Fibroblast of skin of right quadriceps (primary cell): ENCODE measurements around the gene DPP10.

Experiments used
- DNase-seq: peaks from one replicate; pipeline ENCODE4 v3.0.0-alpha.2; 2013

DPP10 gene

DNA sequence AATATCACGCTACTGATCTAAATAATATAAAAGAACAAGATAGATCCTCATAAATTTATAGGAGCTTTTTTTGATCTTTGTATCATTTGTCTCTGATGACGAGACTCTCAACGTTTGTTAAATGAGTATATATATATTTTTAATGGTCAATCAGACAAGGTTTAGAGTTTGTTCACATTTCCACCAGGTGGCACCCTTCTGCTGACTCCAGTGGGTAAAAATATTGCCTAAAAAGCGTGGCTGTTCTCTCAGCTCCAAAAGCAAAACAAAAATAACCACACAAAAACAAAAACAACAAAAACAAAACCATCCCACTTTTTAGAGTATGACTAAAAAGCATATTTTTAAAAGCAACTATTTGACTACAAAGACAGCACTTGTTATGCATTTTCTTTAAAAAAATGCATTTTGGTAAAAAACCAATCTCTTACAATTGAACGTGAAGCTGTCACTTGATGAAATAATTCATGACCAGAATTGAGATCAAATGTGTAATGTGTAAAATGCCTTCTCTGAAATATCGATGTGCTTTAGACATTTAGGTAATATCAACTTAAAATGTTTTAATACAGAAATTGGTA is 723.2 kb downstream of the DPP10 start:
- peak; percentile 4 for DNase-seq

DNA sequence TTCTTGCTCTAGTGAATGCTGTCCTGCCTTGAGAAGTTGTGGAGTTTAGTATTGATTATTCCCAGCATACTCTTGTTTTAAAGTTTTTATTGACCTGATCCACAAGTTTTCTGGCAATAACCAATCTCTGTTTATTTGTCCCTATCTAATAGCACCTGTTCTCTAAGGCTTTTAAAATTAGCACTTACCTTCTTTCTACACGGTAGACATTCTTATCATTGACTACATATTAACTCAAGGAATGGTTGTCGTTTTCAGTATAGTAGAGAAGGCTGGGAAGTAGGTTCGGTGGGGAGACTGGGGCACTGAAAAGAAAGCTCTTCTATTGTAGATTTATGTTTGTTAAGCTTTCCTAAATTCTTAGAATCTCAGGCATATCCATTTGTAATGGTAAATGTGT is 726.0 kb downstream of the DPP10 start:
- DNase-seq, result no peak

DNA sequence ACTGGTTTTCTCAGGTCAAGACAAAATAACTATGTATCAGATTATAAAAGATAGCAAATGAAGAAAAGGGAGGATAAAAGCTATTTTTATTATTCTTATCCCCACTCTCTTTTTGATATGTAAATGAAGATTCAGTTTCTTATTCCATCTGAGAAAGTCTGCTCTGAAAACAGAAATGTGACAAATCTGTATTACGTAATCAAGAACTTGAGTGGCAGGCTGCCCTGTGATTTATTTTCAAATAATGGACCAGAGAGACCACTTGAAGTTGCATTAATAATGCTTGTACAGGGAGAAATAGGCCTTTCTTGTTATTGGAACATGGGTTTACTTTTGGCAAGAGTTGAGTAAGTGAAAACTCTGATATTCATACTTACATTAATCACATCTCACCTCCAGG is 727.4 kb downstream of the DPP10 start:
- no peak for DNase-seq

DNA sequence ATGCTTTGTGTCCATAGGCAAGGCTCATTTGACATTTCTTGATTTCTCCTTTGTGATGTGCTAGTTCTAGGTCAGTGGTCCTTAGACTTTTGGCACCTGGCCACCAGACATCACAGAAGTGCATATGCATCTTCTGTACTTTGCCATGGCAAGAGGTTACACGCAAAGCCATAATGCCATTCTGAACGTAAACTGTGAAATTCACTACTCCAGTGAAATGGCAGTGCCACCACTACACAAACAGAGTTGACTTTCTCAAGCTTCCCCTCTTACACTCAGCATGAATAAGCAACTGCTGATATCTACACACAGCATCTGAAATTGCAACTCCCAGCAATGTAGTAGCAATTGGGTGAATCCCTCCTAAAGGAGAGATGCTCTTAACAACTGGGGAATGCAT is 729.3 kb downstream of the DPP10 start:
- no peak for DNase-seq

DNA sequence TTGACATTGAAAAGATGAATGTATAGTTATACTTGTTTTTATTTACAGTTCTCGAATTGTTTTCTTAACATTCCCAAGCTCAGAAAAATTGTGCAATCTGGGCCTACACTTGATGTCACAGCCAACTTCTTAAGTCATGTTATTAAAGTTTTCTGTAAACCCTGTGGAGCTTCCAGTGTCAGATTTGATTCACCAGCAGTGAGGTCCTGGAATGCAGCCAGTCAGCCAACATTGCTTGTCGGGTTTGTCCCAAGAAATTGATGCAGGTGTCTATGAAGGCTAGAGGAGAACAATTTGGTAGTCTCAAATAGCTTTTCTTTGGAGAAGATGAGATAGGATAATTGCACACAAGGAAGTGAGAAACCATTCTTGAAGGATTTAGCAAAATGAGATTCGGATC is 732.2 kb downstream of the DPP10 start:
- DNase-seq, result no peak

DNA sequence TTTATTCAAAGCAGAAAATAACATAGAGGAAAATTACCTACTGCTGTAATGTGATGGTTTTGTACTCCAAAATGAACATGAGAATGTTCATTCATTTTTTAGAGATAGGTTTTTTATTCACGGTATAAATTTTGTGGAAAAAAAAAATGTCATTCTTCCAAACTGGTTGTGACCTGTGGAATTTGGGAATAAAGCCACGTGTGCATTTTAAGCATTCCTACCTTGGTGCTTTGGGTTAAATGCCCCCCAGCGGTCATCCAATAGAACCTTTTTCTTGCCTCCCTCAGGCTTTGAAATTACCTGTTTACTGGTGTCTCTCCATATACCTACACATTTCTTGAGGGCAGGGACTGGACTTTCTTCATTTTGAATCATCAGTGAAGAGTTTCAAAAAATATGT is 740.7 kb downstream of the DPP10 start:
- DNase-seq, result no peak

DNA sequence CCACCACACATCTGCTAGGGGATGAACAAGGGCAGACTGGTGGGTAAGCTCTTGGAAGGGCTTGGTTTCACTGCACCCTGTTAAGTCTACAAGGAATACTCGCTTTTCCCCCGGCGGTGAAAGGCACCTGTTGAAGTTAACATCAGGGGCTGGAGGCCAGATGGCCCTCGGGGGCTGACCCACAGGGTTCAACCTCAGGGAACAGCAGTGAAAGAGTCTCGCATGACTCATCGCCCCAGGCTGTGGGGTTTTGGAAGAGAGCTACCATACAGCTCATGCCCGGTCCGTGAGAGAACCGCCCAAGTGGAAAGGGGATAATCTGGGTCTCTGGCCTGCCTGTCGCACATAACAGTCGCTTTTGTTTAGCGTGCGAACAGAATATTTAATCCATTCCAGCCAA is 748.0 kb downstream of the DPP10 start:
- DNase-seq, result no peak

DNA sequence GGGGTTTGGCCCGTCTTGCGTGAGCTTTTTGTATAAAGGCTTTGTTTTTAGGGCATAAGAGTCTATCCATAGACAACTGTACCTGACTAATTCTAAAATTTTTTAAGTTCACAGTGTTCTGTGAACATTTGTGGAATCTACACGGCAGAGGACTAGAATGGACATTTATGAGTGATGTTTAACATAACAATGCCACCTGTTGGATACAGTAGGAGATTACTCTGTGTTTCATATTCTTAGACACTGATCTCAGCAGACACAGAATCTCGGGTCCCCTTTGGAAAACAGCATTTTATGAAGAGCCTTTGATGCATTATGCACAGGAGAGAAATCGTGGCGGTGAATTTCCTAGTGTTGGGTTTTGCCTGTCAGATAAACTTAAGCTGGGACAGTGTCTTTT is 752.2 kb downstream of the DPP10 start:
- no peak for DNase-seq

DNA sequence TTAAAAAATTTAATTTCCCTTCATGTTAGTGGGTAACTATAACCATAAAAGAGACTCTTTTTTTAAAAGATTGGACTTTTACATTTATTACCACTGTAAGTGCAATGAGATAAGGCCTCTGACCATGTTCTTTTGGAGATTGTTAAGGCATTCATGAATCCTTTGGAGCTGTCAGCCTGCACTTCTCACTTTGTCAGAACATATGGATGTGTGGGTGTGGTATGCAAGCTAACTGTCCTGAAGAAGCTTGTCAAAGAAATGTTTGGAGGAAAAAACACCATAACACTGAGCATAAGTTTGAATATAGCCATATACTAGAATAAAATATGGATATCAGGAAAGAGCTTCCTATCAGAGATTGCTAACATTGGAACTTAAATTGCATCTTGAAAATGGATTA is 754.1 kb downstream of the DPP10 start:
- no peak for DNase-seq

DNA sequence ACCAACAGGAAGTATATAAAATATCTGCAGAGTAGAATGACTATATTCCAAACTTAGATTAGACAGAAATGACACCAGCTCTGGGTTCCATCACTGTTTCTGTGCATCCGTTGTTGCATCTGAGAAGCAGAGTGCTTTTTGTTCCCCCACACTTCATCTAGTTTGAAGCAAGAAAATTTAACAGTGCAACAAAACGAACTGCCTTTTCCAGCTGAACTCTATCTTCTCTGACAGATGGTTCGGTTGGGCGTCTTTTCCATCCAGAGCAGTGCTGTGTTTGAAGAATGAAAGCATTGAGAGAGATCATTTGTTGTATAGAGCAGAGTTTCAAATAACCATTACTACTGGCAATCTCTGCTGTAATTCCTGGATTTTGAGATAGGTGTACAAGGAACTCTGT is 757.5 kb downstream of the DPP10 start:
- no peak for DNase-seq

DNA sequence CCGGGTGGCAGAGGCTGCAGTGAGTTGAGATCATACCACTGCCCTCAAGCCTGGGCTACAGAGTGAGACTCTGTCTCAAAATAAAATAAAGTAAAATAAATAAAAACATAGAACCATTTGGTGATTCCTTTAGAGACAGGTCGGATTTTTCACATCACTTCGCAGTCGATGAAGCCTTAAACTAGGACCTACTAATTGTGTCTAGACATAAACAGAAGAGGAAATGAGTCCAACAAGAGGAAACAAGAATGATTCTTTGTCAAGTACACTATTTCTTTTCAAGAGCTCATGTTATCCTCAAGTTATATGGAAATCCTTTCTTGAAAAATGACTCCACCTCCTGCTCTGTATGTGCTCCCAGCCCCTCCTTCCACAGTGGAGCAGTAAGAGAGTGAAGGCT is 758.9 kb downstream of the DPP10 start:
- DNase-seq, result no peak

DNA sequence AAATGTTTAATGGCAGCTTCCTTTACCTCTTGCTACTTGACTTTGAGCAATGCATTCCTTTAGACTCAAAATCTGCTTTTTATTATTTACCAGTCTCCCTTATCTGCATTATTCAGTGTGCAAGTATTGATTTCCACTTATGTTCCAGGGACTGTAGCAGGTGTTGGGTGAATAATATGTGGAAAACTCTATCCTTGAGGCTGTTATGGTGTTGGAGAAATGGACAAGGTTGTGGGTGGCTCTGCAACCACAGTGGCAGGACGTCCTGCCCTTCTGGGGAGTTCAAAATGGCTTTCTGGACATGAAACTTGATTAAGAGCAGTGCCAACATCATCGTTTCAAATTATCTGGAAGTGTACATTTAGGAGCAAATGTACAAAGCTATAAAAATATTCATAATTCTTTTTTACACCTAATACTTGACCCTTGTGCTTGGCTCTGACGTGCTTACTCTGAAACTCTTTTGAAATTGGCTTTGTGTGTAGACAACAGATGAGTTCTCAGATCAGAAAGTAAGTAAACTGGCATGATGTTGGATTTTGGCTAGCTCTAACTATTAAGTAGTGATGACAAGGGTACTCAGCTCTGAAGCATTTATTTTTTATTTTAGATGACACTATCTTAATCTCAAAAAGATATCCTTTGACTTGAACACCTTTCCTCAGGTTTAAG is 766.2 kb downstream of the DPP10 start:
- no peak for DNase-seq

DNA sequence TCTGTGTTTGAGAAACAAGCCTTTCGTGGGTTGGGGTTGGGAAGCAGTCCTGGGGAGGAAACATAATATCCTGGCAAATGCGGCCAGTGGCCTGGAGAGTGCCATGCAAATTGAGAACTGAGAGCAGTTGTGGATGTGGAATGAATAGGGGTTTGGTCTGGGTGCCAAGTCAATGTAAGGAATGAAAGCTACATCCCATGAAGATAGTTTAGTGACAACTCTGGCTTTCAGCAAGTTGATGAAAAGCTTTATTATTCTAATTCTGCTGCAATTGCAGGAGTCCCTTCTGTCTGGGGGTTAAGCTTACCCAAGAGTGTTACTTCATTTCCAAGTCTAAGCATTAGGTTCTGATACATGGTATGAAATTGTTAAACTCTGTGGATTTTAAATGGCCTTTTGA is 771.6 kb downstream of the DPP10 start:
- DNase-seq, result no peak

DNA sequence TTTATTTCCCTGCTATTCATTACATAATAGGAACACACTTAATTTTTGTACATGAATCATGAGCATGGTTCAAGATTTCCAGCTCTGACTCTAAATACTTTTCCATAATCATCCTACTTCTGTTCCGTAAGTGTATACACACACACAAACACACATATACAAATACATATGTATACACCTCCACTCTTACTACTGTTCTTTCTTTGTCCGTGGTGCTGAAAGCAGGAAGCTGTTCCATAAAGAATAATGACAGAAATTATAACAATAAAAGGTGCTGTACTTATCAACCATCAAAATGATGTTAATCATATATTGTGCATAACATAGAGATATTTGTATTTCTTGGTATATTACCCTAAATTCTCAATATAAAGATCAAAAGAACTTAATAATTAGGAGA is 776.9 kb downstream of the DPP10 start:
- DNase-seq, result no peak

DNA sequence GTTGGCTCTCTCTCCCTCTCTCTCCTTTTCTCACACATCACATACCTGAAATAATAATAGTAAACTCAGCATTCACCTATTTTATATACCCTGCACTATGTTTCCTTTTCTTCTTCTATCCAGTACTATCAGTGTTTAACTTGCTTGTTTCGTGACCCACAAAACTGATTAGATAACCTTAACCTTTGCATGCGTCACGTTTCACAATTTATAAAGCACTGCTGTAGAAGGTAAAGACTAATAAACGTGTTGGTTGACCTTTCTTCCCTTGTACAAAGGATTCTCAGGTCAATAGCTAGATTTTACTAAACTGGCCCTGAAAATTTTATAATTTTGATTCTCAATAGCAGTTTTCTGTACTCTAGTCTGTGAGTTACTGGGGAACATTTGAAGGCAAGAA is 791.7 kb downstream of the DPP10 start:
- no peak for DNase-seq

DNA sequence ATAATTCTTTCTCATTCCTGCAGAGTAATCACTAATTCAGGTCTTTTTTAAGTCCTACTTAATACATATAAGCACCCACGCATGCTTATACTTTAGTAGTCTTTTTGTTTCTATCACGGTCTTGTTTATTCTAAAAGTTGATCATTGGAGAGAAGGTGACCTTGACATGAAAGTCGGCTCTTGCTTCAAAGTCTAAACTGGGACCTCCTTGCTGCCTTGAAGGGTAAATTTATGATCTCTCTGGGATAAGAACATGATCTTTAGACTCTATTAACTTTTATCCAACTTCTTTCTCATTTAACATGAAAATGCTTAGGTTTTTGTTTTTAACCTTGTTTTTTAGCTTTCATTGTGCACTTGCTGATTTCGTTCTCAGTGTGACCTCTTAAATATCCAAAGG is 792.3 kb downstream of the DPP10 start:
- DNase-seq, result no peak

DNA sequence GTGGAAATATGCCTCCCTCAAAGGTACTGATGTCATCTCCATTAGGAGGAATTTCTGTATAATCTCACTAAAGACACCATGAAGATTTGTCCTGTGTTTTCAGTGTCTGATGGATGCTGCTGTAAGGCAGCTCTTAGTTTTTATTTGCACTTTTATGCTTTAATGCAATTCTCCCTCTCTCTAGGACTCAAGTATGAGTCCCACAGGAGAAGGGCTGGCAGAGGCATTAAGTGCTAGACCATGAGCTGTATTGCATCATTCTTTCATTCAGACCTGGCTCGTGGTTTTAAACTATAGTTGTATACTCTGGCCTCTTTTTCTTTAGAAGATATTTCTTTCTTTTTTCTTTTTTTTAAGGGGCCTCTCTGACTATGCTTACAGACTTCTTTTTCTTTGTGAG is 805.6 kb downstream of the DPP10 start:
- no peak for DNase-seq

DNA sequence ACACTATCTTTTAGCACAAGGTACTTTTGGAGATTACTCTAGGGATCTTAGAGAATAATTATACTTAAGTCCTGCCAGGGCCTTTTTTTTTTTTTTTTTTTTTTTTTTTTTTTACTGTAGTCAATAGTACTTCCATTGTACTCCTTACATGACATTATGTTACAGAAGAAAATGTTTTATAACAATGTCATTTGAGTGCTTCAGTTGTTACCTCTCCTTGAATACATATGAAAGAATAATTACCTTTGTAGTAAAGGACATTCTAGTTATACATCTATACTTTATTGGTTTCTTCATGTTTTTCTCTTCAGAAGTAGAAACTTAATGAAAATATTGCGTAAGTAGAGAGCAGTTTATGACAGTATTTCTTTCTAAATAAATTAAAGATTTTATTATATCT is 834.9 kb downstream of the DPP10 start:
- no peak for DNase-seq

DNA sequence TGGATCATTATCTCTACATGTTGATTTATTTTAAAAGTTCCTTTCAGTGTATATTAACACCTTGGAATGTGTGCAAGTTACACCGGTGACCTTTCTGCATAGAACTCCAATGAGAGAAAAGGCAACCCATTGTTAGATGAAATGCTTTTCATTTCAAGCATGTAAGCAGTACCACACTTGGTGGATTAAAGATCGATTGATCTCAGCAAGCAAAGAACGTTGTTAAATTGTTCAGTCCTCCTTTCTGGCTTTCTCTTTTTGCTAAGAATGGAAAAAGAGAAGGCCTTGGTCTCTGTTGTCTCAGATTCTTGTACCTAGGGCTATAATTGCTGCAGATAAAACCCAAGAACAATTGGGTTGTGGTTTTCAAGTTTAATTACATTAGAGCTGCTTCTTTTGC is 843.0 kb downstream of the DPP10 start:
- no peak for DNase-seq

DNA sequence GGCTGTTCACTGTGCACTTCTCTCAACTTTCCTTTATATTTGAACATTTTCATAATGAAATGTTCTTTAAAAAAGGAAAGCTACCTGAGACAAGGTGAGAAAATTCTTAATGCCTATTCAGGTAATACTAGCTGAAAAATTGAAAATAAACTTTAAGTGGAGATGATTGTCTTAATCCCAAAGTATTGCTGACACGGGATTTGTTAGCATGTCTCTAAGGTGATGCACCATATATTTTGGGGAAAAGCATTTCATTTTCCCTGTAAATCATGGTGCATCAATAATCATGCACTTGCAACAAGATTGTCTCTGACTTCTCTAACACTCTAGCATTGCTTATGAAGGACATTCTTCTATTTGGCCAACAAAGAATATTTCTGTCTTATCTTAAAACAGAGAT is 848.0 kb downstream of the DPP10 start:
- DNase-seq, result no peak

DNA sequence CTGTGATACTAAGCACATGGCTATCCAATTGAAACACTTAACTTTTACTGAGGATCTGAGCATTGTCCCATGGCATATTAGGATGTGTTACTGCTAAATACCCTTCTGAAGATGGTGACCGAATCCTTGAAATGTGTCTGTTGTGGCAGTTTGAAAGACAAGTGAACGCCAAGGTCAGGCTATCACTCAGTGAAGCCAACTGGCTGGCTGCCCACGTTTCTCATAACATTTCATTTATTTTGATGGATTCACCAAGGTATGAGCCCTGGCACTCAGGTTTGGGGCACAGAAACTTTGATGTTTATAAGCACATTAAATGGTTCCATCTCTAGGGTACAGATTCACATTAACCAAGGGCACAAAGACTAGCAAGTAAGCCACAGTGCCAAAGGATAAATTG is 850.3 kb downstream of the DPP10 start:
- no peak for DNase-seq

DNA sequence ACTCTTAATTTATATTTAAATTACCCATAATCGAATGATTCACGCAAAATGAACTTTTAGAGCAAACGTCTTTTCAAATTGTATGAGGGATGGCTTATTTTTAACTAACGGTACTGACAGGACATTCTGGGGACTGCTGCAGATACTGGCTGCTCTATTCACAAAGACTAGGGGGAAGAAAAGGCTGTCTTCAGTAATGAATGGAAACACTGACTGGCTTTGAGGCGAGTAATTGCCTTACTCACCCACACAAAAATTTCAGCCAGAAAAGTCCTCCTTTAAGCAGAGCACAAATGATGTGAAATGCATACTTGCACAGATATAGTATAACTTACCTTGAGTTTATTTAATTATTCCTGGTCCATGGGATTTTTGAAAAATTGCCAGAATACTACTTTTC is 852.6 kb downstream of the DPP10 start:
- DNase-seq, result no peak

DNA sequence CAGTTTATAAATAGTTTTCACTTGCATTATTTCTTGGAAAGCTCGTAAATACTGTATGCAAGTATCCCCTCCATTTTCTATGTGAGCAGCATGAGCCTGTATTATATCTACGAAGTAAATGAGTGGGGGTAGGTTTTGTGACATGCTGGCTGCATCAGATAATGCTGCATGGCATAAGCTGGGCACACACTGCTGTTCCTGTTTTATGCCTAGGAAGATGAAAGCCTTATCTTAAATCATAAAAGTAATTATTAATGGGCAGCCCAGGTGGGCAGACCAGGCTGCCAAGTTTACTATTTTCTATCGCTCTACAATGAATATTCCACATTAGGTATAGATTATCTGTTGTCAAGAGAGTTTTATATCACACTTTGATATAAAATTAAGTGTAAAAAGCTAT is 854.6 kb downstream of the DPP10 start:
- no peak for DNase-seq

DNA sequence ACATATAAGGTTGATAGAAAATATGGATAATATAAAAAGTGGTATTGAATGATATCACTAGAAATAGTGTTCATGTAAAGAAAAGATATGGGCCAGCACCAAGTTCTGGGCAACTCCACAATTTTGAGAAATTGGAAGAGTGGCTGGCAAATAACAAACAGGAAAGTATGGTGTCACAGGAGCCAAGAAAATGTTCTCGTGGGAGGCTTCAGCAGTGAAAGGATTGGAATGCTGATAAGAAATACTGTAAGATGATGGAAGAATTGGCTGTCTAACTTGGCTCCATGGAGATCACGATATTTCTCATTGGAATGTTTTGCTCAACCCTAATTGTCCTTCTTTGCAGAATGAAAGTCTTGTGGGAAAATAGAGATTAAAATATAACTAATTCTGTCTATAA is 856.8 kb downstream of the DPP10 start:
- DNase-seq, result no peak

DNA sequence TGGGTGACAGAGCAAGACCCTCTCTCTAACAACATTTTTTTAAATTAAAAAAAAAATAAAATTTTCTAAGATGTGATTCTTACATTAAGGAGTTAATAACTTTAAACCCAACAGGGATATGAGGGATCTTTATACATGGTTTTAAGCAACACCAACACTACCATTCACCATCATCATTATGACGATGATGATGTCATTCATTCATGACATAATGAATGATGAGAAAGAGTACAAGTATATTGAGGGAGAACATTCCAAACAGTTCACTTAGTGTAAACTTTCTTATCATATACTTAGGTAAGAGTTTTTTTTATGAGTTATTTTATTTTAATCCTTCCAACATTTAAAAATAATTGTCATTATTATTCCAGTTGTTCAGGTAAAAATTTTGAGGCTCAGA is 863.3 kb downstream of the DPP10 start:
- DNase-seq, result no peak

DNA sequence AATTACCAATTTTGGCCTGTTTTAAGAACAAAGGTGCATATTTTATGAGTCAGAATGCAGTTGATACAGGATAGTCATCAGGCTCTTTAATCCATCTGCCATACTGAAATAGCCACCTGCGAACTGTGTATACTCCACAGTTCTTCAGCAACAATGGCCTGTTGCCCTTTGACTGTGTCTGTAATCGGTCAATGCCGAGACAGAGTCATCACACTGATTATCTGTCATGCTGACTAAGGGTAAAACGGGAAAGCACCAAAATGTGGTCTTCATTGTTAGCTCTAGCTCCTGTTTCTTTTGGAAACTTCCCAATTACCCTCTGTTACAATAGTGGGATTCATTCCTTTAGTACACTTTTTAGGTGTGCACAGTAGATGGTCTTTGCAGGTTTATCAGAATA is 871.7 kb downstream of the DPP10 start:
- DNase-seq, result no peak
